ENCODE data around the gene AUH.
"Not testable (repeated sequence)": the region's sequence is repeated elsewhere in the genome, so short reads cannot be mapped to it uniquely, and the experiment has no call there.

AUH gene
- 15.2 to 21.4 (median 18.0) reads per million in 3 experiments for total RNA-seq

GRCh38 chr9:91361291-91362050 is at the start of gene AUH:
Gene AUH (minus strand): TSS chr9:91361918. CDS start chr9:91361889, 29 bp downstream.
- DNase-seq: peak; percentile 85

GRCh38 chr9:91411096-91411771 is 49.5 kb upstream of the AUH start:
- no peak for DNase-seq

GRCh38 chr9:91410161-91410560 is 48.4 kb upstream of the AUH start:
- DNase-seq: no peak

GRCh38 chr9:91408475-91408874 is 46.8 kb upstream of the AUH start:
- DNase-seq: no peak

- no peak for DNase-seq
Observed at GRCh38 chr9:91407580-91408318, 46.0 kb upstream of the AUH start.

GRCh38 chr9:91405343-91406077 is 43.8 kb upstream of the AUH start:
- no peak for DNase-seq

GRCh38 chr9:91403665-91404543 is 42.2 kb upstream of the AUH start:
- no peak for DNase-seq

- no peak for DNase-seq
Observed at GRCh38 chr9:91398926-91399325, 37.2 kb upstream of the AUH start.

GRCh38 chr9:91395553-91396471 is 34.1 kb upstream of the AUH start:
- no peak for DNase-seq

GRCh38 chr9:91395106-91395552 is 33.4 kb upstream of the AUH start:
- DNase-seq: no peak

GRCh38 chr9:91393826-91394225 is 32.1 kb upstream of the AUH start:
- no peak for DNase-seq

GRCh38 chr9:91392435-91392834 is 30.7 kb upstream of the AUH start:
- no peak for DNase-seq

GRCh38 chr9:91391818-91392217 is 30.1 kb upstream of the AUH start:
- no peak for DNase-seq

GRCh38 chr9:91391412-91391811 is 29.7 kb upstream of the AUH start:
- no peak for DNase-seq

- DNase-seq: not testable (repeated sequence)
Observed at GRCh38 chr9:91389686-91390085, 28.0 kb upstream of the AUH start.

GRCh38 chr9:91386765-91387164 is 25.0 kb upstream of the AUH start:
- DNase-seq: no peak

- DNase-seq: no peak
Observed at GRCh38 chr9:91384954-91385353, 23.2 kb upstream of the AUH start.

- DNase-seq: no peak
Observed at GRCh38 chr9:91383577-91383976, 21.9 kb upstream of the AUH start.

GRCh38 chr9:91382298-91382697 is 20.6 kb upstream of the AUH start:
- DNase-seq: no peak

GRCh38 chr9:91379426-91379825 is 17.7 kb upstream of the AUH start:
- no peak for DNase-seq

- DNase-seq: no peak
Observed at GRCh38 chr9:91378695-91379127, 17.0 kb upstream of the AUH start.
